Skeletal muscle cell (primary cell): ENCODE data around the gene CCDC82.

Source experiments
- DNase-seq: peaks from one replicate; pipeline ENCODE4 v3.0.0-alpha.2; 2010; ENCODE audit warnings: low read depth
- H3K4me3 ChIP-seq: 2 replicates; pipeline ENCODE4 v1.5.1; 2011; ENCODE audit warnings: low read depth, mild to moderate bottlenecking, control low read depth, low read length, moderate library complexity

The CCDC82 gene

GRCh38 chr11:96366024-96366423, 23.7 kb downstream of the CCDC82 start:
- H3K4me3 ChIP-seq, result no peak overlapping the region
- no peak for DNase-seq

GRCh38 chr11:96365493-96365892, 24.2 kb downstream of the CCDC82 start:
- no peak for DNase-seq
- H3K4me3 ChIP-seq, result no peak overlapping the region

- no peak for DNase-seq
- H3K4me3 ChIP-seq, result no peak overlapping the region
Measured at GRCh38 chr11:96361778-96362177, 27.9 kb downstream of the CCDC82 start.

- no peak for DNase-seq
- no peak overlapping the region for H3K4me3 ChIP-seq
Measured at GRCh38 chr11:96358321-96358720, 31.4 kb downstream of the CCDC82 start.

- H3K4me3 ChIP-seq, result no peak overlapping the region
- DNase-seq, result no peak
Measured at GRCh38 chr11:96357794-96358193, 31.9 kb downstream of the CCDC82 start.

GRCh38 chr11:96356848-96357247, 32.9 kb downstream of the CCDC82 start:
- no peak for DNase-seq
- H3K4me3 ChIP-seq, result no peak overlapping the region

GRCh38 chr11:96342961-96343711, 46.6 kb downstream of the CCDC82 start, which contains the start of gene MAML2:
Gene MAML2 (minus strand): TSS chr11:96343195. CDS start chr11:96341895, 1,300 bp downstream.
- H3K4me3 ChIP-seq, result peak within 1 kb of the TSS; percentile 71

GRCh38 chr11:96342014-96342960, 47.4 kb downstream of the CCDC82 start:
- DNase-seq, result no peak
- H3K4me3 ChIP-seq, result peak overlapping the region; percentile 71

More at GRCh38 chr11:96342961-96343711, 46.6 kb downstream of the CCDC82 start, which contains the start of gene MAML2:
- DNase-seq, result peak; percentile 83

GRCh38 chr11:96341211-96342013, 48.3 kb downstream of the CCDC82 start:
- no peak for DNase-seq
- peak overlapping the region; percentile 71 for H3K4me3 ChIP-seq

- DNase-seq, result no peak
- peak overlapping the region; percentile 71 for H3K4me3 ChIP-seq
Measured at GRCh38 chr11:96340555-96340885, 49.2 kb downstream of the CCDC82 start.

- H3K4me3 ChIP-seq, result peak overlapping the region; percentile 71
- DNase-seq, result no peak
Measured at GRCh38 chr11:96339706-96340554, 49.8 kb downstream of the CCDC82 start.

GRCh38 chr11:96338910-96339705, 50.6 kb downstream of the CCDC82 start:
- no peak for DNase-seq
- H3K4me3 ChIP-seq, result peak overlapping the region; percentile 71

GRCh38 chr11:96337541-96338431, 51.9 kb downstream of the CCDC82 start:
- no peak for DNase-seq

GRCh38 chr11:96335388-96335787, 54.3 kb downstream of the CCDC82 start:
- DNase-seq, result peak; percentile 80
- no peak overlapping the region for H3K4me3 ChIP-seq

More at GRCh38 chr11:96337541-96338431, 51.9 kb downstream of the CCDC82 start:
- peak overlapping the region; percentile 71 for H3K4me3 ChIP-seq

GRCh38 chr11:96334219-96334618, 55.5 kb downstream of the CCDC82 start:
- no peak overlapping the region for H3K4me3 ChIP-seq
- DNase-seq, result no peak

GRCh38 chr11:96333191-96333719, 56.5 kb downstream of the CCDC82 start:
- no peak overlapping the region for H3K4me3 ChIP-seq
- no peak for DNase-seq
